ENCODE measurements around the gene IFIH1. TPM values are rescaled to one million over a fixed set of nuclear protein-coding genes. Genes with fewer than 3 reads are reported as not detected.

Gene IFIH1
- total and polyA plus RNA-seq, 9 of the 15 experiments (the other 6 are each of a cell fraction or from before 2014, with no cell fraction given) = 0.15 to 1.2 (median 0.60) TPM; not detected in 1

DNA sequence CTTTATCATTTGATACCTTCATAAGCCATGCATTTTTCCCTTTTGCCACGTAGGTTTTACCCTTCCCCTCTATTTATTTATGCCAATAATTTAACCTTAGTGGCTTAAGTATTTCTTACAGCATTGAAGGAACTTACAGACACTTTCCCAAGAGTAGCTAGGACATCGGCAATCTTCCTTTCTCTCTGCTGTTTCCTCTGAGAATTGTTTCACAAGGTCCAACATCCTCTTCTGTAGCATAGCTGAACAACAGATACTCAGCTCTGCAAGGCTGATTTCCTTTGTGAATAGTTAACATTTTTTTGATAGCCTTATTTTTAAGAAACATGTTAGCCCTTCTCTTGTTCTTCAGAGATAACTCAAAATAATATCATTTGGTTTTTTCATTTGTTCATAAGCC lies 24.4 kb upstream of the IFIH1 start:
- H3K79me2 ChIP-seq (ENCODE audit: control insufficient read depth, insufficient read depth, low read length) = no peaks in the 10 kb centered on the region
- H3K36me3 ChIP-seq (ENCODE audit: control insufficient read depth, insufficient read depth, low read length) = no peaks in the 10 kb centered on the region
- no peak overlapping the region for H3K4me3 ChIP-seq
- no peaks in the 10 kb centered on the region for H3K9me3 ChIP-seq (replicated peaks; ENCODE audit: control insufficient read depth, insufficient read depth, low read depth, low read length)
- peaks cover 0 to 6% of the 10 kb centered on the region in 2 experiments; a peak in 1 of 5 replicates for H3K4me1 ChIP-seq (replicated peaks in 1 of 2; ENCODE audit: control insufficient read depth in 2 of 2, insufficient read depth in 2 of 2, low read length in 2 of 2)
- WGBS (ENCODE audit: insufficient coverage, low coverage, missing lambda C conversion rate) = 0% methylated on average over 2 of the region's 2 CpGs
- FAIRE-seq (no peak), ATAC-seq (no peak), DNase-seq (ENCODE audit: extremely low read depth in 1 of 4, low spot score in 3 of 4) (no peak)
- in situ Hi-C loops (cut with MboI) (no loop called here), intact Hi-C loops (cut with micrococcal nuclease) (no loop called here)
- no peak overlapping the region for H3K4me2 ChIP-seq (ENCODE audit: insufficient read depth, low read length)
- ChIA-PET CTCF (ENCODE audit: low intra/inter-chr PET ratio) (no interaction called here), POLR2A (no interaction called here)
- TF ChIP-seq, protein P1, sequence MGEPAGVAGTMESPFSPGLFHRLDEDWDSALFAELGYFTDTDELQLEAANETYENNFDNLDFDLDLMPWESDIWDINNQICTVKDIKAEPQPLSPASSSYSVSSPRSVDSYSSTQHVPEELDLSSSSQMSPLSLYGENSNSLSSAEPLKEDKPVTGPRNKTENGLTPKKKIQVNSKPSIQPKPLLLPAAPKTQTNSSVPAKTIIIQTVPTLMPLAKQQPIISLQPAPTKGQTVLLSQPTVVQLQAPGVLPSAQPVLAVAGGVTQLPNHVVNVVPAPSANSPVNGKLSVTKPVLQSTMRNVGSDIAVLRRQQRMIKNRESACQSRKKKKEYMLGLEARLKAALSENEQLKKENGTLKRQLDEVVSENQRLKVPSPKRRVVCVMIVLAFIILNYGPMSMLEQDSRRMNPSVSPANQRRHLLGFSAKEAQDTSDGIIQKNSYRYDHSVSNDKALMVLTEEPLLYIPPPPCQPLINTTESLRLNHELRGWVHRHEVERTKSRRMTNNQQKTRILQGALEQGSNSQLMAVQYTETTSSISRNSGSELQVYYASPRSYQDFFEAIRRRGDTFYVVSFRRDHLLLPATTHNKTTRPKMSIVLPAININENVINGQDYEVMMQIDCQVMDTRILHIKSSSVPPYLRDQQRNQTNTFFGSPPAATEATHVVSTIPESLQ (CRISPR knock-in tag; IDR thresholded peaks at IDR 0.05) = no peak
- no peak for TF ChIP-seq PRMT5 (CRISPR knock-in tag; IDR thresholded peaks at IDR 0.05)
- TF ChIP-seq HDAC2 (IDR thresholded peaks at IDR 0.05) = no peak
- no peak for TF ChIP-seq CBX1 (IDR thresholded peaks at IDR 0.05; ENCODE audit: low read depth)
- no peak for TF ChIP-seq FOS (IDR thresholded peaks at IDR 0.05; ENCODE audit: extremely low read depth, insufficient read length)
- TF ChIP-seq HNRNPH1 (optimal IDR thresholded peaks at IDR 0.05; ENCODE audit: low read depth, low read length) = no peak
- no peak for TF ChIP-seq LEF1 (IDR thresholded peaks at IDR 0.05)
- TF ChIP-seq MBD1 (CRISPR knock-in tag; IDR thresholded peaks at IDR 0.05) = no peak
- TF ChIP-seq ATF7 (IDR thresholded peaks at IDR 0.05) = no peak
- no peak for TF ChIP-seq ZNF253 (CRISPR knock-in tag; conservative IDR thresholded peaks at IDR 0.05)
- H4K20me1 ChIP-seq (replicated peaks; ENCODE audit: control insufficient read depth, insufficient read depth, low read length) = no peaks in the 10 kb centered on the region
- no peaks in the 10 kb centered on the region for H3K9me1 ChIP-seq (ENCODE audit: control insufficient read depth, insufficient read depth, low read length)
- H3K9ac ChIP-seq (ENCODE audit: insufficient read depth in 1 of 2, low read depth in 2 of 2, low read length in 2 of 2) = no peak overlapping the region
- no TSS peak for BruUV-seq (replicated peaks)
- no peaks in the 10 kb centered on the region for H3K27me3 ChIP-seq (ENCODE audit: control insufficient read depth in 2 of 2, insufficient read depth in 2 of 2, low read length in 2 of 2)
- no peak overlapping the region for H3K27ac ChIP-seq (ENCODE audit: extremely low read depth, low read depth, low read length)
- no peak overlapping the region for H2AFZ ChIP-seq (ENCODE audit: low read depth, low read length)

Measured in K562 (cell line).